Renal cortex interstitium (tissue), 11 donors: Measurements from ENCODE around the gene SPECC1L. TPM values are rescaled to one million over a fixed set of nuclear protein-coding genes. Genes with fewer than 3 reads are reported as not detected.

Experiments used
- DNase-seq, 11 donors: peaks; one replicate each; pipeline ENCODE4 v3.0.0-alpha.2; 2013; ENCODE audit warnings: low read depth in 9 of 11, low spot score in 4 of 11; ENCODE audit errors: extremely low read depth in 1 of 11
- polyA plus RNA-seq, 3 donors: library from polyadenylated mRNA; unstranded; fragments of 120-200 nt; gene quantifications; one replicate each; pipeline ENCODE4 v1.2.1, GENCODE V29; 2013; ENCODE audit not compliant: insufficient read length in 3 of 3

The SPECC1L gene
- polyA plus RNA-seq, 3 donors, result 44.5 to 53.2 (median 51.3) TPM

DNA sequence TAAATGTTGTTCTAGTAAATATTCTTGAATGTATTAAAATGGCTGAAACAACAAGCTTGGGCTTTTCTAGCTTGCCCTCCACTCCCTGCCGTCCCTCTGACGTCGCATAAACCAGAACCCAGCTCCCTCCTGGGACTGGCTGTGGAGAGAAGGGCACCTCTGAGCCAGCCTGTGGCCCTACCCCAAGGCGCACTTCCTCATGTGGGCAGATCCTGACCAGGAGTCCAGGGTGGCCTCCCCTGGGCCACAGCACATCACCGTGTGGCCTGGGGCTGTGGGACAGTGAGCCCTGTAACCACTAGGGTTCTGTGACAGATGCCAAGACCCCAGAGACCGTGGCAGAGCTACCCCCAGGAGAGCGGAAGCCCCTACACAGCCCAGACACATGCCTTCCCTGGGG, 146.6 kb downstream of the SPECC1L start:
- no peak for DNase-seq

DNA sequence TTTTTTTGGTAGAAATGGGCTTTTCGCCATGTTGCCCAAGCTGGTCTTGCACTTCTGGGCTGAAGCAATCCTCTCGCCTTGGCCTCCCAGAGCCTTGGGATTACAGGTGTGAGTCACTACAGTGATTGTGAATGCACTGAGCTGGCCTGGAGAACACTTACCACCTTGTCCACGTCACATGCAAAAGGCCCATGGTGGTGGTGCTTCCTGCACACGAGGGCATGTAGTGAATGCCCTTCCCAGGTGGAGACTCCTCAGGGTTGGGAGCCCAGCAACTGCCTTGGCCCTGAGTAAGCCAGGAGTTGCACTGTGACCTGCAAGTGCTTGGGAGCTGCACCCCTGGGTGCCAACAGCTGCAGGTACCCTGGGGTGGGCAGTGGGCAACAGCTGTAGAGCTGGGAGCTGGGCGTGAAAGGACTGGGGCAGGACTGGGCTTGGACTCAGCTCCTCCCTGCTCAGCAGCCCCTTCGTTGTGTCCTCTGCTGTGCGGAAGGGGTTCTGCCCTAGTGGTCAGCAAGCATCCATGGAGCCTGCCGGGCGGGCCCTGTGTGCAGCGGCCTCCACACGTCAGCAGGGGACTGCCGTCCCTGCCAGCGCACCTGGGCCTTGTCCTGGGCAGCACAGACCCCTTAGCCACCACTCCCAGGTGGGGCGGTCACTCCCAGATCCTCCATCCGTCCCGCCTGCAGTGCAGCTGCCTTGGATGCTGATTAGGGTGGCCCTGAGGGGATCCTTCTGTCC, 147.4 kb downstream of the SPECC1L start:
- DNase-seq, result no peak

DNA sequence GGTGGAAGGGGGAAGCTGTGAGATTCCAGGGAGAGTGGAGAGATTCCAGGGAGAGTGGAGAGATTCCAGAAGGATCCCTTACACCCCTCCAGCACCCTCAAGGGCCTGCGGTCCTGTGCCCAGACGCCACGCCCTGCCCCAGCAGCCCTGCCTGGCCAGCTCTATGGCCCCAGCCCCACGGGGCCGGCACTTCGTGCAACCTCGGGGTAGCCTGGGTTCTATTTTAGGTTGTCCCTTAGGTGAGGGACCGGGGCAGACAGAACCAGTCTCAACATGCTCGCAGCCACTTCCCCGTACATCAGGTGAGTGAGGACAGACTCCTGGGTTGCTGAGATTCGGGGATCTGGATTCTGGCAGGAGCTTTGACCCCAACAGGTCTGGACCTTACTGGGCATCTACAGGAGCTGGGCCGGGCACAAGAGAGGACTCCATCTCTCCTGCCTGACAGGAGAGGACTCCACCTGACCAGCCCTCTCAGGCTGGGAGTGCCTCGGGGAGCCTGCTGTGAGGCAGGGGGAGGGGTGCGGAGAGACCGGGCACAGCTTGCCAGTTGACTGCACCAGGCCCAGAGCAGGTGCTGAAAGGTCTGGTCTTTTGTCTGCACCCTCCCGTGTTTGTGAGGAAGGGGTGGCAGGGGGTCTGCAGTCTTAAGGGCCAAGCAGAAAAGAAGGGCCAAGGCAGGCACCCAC, 148.3 kb downstream of the SPECC1L start:
- no peak for DNase-seq

DNA sequence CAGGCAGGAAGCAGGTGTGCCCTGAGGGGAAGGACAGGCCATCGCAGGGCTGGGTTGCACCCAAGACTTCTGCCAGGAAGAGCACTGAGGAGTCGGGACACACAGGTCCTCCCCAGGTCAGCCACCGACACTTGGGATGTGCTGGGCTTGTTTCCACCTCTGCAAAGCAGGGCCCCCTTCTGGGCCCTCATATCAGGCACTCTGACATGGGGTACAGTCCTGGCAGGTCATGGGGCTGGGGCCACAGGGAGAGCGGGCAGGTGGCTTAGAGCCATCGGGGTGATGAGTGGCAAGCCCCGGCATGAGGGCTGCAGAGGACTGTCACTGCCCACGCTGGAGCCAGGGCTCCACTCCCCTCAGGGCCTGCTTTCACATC, 148.8 kb downstream of the SPECC1L start:
- DNase-seq, result no peak

DNA sequence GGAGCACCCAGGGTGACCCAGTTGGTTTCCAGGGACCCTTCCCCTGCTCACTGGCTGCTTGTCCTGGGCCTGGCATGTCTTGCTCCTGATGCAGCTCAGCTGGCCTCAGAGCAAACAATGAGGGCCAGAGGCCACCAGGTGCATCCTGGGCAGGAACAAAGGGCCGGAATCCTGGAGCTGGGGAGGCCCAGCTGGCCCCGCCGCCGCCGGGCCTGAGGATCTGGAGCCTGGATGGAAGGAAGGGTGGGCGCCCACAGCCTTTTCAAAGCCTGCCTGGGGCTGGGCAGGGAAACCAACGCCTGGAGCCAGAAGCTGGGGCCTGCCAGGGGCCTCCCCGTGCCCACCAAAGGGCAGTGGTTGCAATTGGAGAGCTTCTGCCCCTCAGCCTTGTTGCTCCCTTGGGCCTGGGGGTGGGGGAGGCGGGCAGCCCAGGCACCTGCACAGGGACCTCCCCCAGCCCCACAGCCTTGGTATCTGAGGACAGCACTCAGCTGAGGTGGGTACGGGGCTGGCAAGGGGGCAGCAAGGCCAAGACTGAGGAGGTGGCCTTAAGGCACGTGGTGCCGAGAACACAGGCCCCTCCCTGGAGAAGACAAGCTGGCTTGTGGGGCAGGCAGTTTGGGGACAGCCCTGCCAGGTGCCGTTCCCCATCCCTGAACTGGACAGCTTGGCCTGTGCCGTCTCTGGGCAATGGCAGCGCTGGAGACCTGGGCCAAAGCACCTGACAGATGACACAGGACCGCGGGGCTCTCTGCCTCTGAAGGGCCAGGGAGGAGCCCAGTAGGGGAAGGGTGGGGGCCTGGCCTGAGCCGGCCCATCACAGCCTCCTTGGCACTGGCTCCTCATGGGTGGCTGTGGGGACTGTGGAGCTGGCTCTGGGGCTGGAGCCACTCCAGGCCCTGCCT, 149.7 kb downstream of the SPECC1L start:
- DNase-seq, result no peak

DNA sequence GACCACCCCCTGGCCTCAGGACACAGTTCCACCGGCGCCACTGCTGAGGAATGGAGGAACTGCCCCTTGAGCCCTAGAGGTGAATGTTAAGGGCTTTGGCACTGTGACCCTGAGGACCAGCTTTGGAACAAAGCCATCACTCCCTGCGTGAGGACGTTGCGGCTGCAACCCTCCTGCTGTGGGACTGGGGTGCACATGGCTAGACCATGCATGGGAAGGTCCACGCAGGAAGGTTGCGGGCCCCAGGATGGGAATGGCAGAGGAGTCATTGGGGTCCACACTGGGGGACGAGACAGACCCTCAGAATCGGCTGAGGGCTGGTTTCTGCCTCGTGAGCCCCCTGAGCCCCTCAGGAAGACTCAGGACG, 150.3 kb downstream of the SPECC1L start:
- no peak for DNase-seq

DNA sequence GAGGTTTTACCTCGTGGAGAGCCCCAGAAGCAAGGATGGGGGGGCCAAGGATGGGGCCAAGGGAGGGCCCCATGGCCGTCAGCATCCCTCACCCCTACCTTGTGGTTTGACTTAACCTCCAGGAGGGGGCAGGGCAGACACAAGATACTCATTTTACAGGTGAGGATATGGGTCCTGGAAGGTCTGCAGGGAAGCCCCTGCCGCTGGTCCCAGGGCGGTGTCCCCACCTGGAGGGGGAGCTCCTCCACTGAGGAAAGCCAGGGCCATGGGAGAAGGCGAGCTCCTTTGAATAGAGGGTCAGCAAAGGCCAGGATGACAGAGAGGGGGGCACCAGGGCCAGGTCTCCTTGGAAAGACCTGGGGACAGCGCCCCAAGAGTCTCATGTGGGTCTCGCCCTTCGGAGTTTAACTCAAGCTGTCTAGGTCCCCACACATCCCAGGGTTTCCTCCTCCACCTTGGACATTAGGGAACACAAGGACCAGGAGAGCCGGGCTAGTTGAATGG, 150.8 kb downstream of the SPECC1L start:
- no peak for DNase-seq

DNA sequence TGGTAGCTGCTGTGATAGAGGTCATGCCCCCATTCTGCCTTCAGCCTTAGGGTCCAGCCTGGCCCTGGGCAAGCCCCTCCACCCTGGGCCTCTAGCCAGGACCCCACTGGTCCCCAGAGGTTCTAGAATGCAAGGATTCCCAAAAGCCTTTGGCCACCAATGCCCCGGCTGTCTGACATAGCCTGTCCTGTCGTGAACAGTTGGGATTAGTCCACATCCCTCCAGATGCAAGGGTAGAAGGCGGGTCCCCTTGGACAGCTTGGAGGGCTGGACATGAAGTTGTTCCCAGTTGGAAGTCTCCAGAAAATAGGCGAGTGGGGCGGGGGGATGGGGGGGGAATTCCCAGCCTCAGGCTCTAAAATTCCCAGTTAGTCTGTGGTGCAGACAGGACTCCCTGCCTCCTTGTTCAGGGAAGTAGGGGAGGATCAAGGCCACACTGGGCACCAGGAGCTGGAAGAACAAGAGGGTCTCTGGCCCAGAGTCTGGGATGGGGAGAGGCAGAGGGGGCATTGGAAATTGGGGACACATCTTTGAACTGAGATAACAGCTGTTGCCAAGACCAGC, 151.6 kb downstream of the SPECC1L start:
- DNase-seq, result no peak

DNA sequence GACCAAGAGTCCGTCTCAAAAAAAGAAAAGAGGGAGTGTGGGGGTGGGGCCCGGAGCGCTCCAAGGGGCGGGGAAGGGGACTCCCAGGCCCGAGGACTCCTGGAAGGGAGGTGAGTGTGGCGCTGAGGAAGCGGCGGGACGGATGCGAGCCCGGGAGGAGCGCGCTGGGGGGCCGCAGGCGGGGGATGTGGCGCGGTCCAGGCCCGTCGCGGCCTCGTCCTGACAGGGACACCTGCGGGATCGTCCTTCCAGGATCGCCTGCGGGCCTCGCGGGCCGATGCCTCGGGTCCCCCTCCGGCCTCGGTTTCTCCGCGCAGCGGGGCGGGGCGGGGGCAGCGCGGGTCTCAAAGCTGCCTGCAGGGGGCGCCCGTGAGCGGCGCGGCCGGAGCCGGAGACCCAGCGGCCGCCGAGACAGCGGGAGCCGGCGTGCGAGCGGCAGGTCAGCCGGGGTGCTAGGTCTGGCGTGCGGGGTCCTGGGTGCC, 152.9 kb downstream of the SPECC1L start:
- no peak for DNase-seq

DNA sequence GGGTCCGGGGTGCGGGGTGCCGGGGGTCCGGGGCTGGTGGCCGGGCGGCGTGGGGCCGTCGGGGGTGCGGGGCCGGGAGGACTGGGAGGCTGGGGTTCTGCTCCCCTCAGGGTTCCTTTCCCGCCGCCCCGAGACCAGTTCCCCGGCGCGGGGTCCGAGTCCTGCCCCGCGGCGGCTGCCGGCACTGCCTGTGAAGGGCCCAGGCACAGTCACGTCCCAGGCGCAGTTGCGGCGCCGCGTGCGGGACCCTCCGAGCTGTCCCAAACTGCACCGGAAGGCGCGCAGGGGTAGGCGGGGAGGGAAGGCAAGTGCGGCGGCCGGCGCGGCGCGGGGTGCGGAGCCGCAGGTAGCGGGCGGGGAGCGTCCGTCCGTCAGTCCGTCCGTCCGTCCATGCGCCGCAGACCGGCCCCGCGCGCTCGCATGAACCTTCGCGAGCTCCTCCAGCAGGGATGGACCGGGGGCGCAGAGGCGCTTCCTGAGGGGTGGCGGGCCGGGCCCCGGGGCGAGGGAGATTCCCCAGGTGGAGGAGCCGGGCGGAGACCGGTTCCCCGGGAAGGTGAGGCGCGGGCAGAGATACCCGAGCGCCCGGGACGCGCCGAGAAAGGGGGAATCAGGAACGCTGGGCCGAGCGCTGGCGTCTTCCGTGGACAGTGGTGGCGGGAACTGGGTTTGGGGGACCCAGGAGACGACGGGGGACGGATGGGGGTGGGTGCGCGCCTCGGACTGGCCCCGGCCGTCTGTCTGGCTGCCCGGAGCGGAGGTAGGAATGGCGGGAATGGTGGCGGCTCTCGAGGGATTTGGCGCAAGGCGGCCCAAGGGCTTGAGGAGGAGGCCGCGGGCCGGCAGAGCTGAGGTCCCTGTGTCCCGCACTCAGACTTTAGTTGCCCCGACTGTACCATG, 153.6 kb downstream of the SPECC1L start:
- DNase-seq, result no peak

DNA sequence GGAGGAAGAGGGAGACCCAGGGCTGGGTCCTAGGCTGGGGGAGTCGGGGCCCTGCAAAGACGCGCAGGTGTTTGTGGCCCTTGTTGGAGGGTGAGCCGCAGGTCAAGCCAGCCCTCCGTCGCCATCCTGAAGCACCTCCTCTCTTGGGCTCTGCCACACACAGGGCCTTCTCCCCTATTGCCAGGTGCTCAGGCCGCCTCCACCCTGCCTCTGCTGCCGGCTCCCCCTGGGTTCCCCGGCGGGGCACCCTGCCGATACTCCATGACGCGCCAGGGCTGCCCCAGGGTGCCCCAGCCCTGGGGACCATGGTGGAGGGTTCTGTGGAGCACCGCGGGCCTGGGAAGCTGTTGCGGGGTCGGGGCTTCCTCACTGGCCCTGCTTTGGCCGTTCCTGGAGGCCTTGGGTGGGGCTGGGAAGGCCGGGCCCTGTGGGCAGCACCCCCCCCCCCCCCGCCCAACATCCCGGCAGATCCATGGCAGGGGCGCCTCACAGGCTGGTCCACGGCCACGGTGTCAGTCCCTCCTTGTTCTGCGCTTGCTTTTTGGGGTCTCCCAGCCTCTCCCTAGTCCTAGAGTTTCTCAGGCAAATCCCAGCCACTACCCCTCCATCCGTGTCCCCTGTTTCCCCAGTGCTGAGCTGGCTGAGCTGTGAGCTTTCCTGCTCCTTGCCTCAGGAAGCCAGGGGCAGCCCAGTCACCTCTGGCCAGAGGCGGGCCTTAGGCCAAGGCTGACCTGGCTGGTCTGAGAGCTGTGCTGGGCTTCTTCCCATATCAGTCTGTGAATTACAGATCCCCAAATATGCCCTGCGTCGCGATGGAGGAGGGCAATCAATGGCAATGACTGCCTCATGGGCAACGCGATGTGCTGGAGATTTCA, 154.5 kb downstream of the SPECC1L start:
- DNase-seq, result no peak

DNA sequence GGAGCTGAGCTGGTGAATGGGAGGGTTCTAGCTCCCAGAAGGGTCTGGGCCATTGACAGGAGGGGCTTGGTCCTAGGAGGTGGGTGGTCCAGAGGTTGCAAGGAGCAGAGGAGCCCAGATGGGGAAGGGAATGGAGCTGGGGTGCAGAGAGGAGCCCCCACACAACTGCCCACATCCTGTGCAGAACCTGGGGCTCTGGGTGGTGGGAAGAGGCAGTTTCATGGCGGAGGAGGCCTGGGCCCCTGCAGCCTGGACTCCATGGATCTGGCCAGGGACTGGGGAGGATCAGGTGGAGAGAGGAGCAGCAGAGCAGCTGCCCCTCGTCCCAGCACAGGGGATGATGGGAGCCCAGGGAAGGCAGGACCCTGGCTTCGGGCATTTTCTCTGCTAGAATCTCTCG, 155.8 kb downstream of the SPECC1L start:
- DNase-seq, result no peak

DNA sequence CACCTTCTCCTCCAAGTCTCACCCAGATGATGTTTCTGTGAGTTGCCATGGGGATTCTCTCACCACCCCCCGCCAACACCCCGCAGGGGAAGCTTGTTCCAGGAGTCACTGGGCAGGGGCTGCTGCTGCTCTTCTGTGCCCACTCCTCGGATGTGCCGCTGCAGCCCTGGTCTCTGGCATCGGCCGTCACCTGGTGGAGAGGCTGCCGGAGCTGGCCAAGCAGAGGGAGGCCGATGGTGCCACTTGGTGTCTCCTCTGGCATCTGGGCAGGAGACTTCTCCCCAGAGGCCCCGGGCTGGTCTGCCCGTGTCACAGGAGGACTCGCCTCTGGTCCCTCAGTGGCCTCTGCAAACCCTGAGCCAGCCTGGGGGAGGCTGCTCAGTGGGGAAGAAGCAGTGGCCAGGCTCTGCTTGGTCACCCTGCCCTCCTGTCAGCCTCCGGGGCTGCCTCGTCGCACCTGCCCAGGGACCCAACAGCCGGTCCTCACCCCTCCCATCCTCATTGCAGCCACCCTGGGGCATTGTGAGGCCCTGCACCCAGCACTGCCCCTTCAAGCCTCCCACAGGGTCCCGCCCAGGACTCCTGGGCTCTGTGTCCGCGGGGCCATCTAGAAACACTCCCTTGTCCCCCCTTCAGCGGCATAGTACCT, 156.3 kb downstream of the SPECC1L start:
- no peak for DNase-seq

DNA sequence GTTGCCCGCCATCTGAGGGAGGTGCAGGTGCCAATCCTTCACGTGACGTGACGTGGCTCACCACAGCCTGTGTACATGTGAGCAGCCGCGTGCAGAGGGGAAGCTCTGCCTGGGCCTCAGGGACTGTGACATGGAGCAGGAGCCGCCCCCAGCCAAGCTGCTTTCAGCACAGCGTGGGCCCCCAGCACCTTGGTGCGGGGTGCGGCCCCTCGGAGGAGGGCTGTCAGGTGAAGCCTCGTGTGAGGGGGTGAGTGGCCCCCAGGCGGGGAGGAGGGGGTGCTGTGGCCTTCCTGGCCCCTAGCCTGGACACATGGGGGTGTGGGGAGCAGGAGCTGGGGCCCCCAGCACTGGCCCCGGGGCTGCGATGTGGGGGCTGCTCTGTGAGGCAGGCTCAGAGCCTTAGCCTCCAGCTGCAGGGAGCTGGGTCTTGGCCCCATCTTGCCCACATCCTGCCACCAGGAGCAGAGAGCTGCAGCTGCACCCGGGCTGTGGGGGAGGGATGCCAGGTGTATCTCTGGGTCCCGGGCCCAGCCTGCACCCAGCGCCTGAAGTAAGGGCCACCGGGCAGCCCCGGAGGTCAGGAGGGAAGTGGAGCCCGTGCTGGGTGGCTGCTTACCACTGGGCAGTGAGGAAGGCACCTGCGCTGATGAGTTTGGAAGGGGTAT, 157.0 kb downstream of the SPECC1L start, which contains the start of gene ADORA2A:
TSS of gene ADORA2A (plus strand) at position 100 of the 665 bp plus-strand sequence. CDS start 5,806 bp downstream, outside the sequence.
- no peak for DNase-seq

DNA sequence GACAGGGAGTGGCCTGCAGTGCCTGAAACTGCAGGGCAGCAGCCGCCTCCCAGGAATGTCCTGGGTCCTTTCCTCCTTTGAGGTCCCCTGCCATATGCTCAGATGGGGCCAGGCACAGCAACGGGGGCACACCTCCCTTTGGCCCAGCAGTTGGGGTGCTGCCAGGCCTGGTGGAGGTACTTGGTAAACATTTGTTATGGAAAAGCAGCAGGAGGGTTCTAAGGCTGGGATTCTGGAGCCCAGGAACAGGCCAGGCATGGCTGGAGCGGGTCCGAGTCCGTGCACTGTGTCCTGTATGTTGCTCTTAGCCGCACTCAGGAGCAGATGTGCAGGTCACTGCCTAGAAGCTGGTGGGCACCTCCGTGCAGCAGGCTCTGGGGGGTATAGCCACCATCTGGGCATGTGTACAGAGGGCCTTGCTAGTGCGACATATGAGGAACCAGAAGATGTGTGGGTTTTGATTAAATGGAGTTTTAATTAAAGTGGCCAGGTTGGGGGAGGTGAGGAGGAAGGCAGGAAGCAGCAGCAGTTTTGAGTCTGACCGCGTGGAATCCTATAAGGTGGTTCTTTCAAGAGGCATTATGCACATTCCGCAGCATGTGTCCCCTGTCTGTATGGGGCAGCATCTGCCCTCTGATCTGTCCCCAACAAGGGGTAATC, 158.2 kb downstream of the SPECC1L start:
- no peak for DNase-seq
